ENCODE measurements around the gene HLTF.

Gene HLTF

DNA sequence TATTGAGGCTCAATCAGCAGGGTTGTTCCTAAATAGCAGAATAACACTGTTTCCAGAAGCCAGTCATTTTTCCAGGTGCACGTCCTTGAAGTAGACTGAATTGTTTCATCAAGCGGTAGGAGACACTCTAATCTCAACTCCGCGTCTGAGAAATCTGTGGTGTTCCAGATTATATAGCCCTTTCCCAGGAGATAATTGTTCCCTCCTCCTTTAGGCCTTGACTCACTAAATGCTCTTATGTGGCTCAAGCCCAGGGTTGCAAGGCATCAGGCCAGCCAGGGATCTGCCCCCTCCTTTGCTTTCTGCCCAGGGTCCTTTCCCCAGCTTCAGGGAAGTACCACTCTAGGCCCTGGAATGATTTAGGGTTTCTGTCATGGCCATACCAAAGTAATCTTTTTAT is 5.7 kb upstream of the HLTF start:
- no peak for DNase-seq (ENCODE audit: low read depth, low spot score)
- H3K4me3 ChIP-seq (ENCODE audit: low read length): no peak overlapping the region

- DNase-seq (ENCODE audit: low read depth, low spot score): no peak
- no peak overlapping the region for H3K4me3 ChIP-seq (ENCODE audit: low read length)
These were observed 4.6 kb upstream of the HLTF start for GRCh38 chr3:149090907-149091306.

DNA sequence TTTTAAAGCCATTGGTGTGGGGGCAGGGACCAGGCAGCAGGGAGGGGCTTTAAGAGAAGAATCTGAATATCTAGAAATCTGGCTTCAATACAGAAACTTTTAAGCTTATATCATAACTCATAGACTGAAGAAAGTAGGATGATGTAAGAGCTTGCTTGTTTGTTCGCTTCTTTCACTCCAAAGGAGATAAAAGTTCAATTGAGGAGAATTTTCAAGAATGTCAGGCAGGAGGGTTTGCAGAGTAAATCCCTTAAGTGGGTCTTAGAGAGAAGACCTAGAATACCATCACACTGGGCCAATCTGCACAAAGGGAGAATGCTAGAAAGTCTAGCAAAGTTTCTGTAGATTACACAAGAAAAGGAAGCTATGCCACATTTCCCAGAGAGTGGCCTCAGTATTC is 4.1 kb upstream of the HLTF start:
- H3K4me3 ChIP-seq (ENCODE audit: low read length): no peak overlapping the region
- no peak for DNase-seq (ENCODE audit: low read depth, low spot score)

DNA sequence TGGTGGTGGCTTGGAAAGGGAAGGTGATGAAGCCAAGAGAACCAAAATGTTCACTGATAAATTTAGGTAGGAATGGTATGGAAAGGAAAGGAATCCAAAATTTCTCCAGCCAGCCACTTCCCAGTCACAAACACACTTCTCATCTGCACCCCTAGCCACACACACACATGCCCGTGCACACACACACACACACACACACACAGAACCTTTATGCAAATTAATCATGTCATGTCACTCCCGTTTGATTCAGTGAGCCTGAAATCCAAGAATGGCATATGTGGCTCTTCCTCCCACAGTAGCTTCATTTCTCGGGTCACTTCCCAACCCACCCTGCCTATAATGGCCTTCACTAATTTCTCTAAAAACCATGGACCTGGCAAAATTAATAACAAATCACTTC is 3.1 kb upstream of the HLTF start:
- no peak for DNase-seq (ENCODE audit: low read depth, low spot score)
- no peak overlapping the region for H3K4me3 ChIP-seq (ENCODE audit: low read length)

DNA sequence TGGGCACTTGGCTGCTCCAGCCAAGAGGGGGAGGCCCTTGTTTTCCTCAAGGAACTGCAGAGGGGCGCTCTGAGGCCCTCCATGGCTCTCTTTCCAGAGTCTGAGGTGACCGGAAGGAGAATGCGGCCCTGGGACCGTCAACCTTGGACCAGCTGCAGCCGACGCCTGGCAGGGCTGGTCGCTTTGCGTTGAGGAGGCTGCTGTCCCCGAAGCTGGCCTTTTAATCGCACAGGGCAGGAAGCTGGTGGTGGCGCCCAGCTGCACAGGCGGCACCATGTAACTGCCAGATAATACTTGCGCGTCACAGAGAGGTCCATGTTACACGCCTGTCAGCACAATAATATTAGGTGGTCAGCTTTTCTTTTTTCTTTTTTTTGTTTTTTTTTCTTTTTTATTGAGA is 875 bp upstream of the HLTF start:
- DNase-seq (ENCODE audit: low read depth, low spot score): no peak
- H3K4me3 ChIP-seq (ENCODE audit: low read length): no peak overlapping the region

DNA sequence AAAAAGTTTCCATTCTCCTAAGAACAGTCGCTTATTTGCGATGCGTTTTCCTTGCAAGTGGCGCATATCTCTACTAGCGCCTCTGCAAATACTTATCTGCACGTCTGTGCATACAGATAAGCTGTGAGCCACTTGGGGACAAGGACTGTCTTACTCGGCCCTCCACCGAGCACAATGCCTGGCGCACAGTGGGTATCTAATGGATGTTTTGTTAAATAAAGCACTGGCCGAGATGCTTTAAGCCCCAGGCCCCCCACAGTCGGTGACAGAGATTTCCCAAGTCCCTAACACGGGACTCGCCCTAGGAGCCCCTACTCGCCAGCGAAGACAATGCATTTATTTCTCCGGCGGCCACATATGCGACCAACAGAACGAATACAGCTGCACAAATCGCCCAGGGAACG is 503 bp downstream of the HLTF start:
- peak overlapping the region; percentile 89 for H3K4me3 ChIP-seq (ENCODE audit: low read length)
- DNase-seq (ENCODE audit: low read depth, low spot score): peak; percentile 39

- H3K4me3 ChIP-seq (ENCODE audit: low read length): no peak overlapping the region
These were observed 4.6 kb downstream of the HLTF start for GRCh38 chr3:149081772-149082171.

DNA sequence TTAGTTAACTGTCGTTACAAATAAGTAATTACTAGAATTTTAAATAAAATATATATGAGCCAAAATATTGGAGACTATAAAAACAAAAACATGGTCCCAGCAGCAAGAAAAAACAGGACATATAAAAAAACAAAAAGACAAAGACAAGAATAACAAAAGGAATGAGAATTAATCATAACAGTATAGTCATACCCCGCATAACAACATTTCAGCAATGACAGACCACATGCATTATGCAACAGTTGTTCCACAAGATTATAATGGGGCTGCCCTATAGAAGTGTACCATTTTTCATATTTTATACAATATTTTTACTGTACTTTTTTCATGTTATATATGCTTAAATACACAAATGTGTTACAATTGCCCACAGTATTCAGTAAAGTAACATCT is 5.6 kb downstream of the HLTF start:
- no peak for DNase-seq (ENCODE audit: low read depth, low spot score)
- no peak overlapping the region for H3K4me3 ChIP-seq (ENCODE audit: low read length)

More at GRCh38 chr3:149081772-149082171, 4.6 kb downstream of the HLTF start:
- no peak for DNase-seq (ENCODE audit: low read depth, low spot score)

DNA sequence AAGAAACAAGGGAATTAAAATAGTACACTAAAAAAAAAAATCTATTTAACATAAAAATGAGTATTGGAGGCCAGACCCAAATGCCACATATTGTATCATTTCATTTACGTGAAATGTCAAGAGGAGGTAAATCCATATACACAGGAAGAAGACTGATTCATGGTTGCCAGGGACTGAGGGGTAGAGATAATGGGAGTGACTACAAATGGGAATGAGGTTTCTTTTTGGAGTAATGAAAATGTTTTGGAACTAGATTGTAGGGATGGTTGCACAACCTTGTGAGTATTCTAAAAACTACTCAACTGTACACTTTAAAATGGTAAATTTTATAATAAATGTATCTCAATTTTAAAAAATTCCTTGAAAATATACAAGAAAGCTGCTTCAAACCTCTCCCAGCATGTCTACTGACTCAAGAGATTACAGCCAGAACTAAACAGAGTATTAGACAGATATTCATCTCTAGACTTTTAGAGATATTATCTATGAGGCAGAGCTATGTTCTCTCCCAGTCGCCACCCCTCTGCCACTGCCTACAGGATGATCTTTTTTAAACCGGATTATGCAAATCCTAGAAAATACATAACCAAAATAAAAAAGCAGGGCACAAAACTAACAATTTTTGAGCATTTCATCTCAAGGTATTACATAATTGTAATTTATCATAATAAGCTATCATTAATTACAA is 6.2 kb downstream of the HLTF start:
- DNase-seq (ENCODE audit: low read depth, low spot score): no peak
- H3K4me3 ChIP-seq (ENCODE audit: low read length): no peak overlapping the region

- H3K4me3 ChIP-seq (ENCODE audit: low read length): no peak overlapping the region
- DNase-seq (ENCODE audit: low read depth, low spot score): no peak
These were observed 8.7 kb downstream of the HLTF start for GRCh38 chr3:149077628-149078027.

GRCh38 chr3:149067883-149068282 is 18.4 kb downstream of the HLTF start:
- DNase-seq (ENCODE audit: low read depth, low spot score): no peak
- H3K4me3 ChIP-seq (ENCODE audit: low read length): no peak overlapping the region

DNA sequence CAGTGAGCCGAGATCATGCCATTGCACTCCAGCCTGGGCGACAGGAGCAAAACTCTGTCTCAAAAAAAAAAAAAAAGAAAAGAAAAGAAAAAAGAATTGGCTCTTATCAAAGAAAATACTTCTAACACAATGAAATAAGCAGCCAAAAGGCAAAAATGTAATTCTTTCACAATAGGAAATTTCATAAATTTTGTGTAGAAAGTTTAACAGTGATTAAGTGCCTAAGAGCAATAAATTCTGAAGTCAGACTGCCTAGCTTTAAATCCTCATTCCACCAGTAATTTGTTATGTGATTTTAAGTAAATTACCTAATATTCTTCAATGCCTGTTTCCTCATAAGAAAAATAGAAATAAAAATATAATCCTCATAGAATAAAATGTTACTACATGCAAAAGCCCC is 24.6 kb downstream of the HLTF start:
- DNase-seq (ENCODE audit: low read depth, low spot score): no peak
- no peak overlapping the region for H3K4me3 ChIP-seq (ENCODE audit: low read length)

GRCh38 chr3:149058602-149059001 is 27.7 kb downstream of the HLTF start:
- DNase-seq (ENCODE audit: low read depth, low spot score): no peak
- no peak overlapping the region for H3K4me3 ChIP-seq (ENCODE audit: low read length)

GRCh38 chr3:149058198-149058597 is 28.1 kb downstream of the HLTF start:
- DNase-seq (ENCODE audit: low read depth, low spot score): no peak
- no peak overlapping the region for H3K4me3 ChIP-seq (ENCODE audit: low read length)

- no peak for DNase-seq (ENCODE audit: low read depth, low spot score)
- H3K4me3 ChIP-seq (ENCODE audit: low read length): no peak overlapping the region
These were observed 30.8 kb downstream of the HLTF start for GRCh38 chr3:149055575-149055974.

GRCh38 chr3:149044339-149045083 is 41.8 kb downstream of the HLTF start:
- H3K4me3 ChIP-seq (ENCODE audit: low read length): no peak overlapping the region
- no peak for DNase-seq (ENCODE audit: low read depth, low spot score)

DNA sequence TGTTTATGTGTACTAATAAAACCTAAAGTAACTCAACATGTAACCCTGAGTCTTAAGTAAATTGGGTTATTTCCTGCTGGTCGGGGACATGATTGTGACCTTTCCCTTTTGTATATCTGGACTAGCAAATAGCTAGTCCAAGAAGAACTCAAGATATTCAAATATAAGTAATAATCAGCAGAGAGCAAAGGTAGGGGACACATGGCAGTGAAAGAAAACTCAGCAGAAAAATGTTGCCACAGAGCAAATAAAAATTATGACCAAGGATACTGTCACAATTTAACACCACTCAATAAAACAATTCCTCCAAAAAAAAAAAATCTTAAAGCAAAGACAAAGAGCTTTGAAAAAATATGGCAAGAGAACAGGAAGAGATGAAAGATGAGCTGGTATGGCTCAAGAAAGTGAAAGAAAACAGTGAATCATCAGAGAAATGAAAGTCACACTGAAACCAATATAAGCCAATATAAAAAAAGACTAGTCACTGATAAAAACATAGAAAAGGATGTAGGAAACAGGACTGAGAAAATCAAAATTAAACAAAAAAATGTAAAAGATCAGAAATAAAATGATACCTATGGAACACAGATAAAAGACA is 43.4 kb downstream of the HLTF start:
- DNase-seq (ENCODE audit: low read depth, low spot score): no peak
- no peak overlapping the region for H3K4me3 ChIP-seq (ENCODE audit: low read length)

DNA sequence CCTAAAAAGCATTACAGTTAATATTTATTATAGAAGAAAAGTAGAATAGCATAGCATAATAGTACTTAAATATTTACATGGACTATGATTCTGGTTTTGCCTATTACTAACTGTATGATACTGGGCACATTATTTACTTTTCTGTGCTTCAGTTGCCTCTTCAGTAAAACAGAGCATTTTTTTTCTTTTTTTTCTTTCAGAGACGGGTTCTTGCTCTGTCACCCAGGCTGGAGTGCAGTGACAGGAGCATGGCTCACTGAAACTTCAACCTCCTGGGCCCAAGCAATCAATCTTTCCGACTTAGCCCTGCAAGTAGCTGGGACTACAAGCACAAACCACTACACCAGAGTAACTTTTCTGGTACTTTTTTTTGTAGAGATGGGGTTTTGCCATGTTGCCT is 48.0 kb downstream of the HLTF start:
- H3K4me3 ChIP-seq (ENCODE audit: low read length): no peak overlapping the region
- no peak for DNase-seq (ENCODE audit: low read depth, low spot score)

DNA sequence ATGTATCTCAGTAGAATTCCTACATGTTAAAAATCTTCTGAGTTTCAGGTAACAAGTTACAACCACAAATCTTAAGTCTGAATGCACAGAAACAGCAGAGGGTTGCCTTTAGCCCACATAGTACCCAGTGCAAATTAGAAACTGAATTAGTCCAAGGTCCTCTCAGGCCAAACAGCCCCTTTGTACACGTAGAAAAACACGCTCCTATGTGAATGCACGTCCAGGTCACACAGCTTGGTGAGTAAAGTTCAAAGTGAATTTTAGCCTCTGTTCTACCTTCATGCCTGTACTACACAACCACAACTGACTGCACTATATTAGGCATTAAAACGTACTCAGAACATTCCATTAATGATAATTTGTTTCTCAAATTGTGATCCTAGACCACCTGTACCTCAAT is 48.6 kb downstream of the HLTF start:
- DNase-seq (ENCODE audit: low read depth, low spot score): no peak

GRCh38 chr3:149031096-149031495 is 55.2 kb downstream of the HLTF start:
- no peak for DNase-seq (ENCODE audit: low read depth, low spot score)

More for the DNA sequence above, 48.6 kb downstream of the HLTF start:
- H3K4me3 ChIP-seq (ENCODE audit: low read length): no peak overlapping the region

GRCh38 chr3:149026718-149027117 is 59.6 kb downstream of the HLTF start:
- H3K4me3 ChIP-seq (ENCODE audit: low read length): no peak overlapping the region
- no peak for DNase-seq (ENCODE audit: low read depth, low spot score)

More at GRCh38 chr3:149031096-149031495, 55.2 kb downstream of the HLTF start:
- H3K4me3 ChIP-seq (ENCODE audit: low read length): no peak overlapping the region
